Testis (tissue), 3 donors: ENCODE measurements around the gene SLC35B2. TPM values are rescaled to one million over a fixed set of nuclear protein-coding genes. Genes with fewer than 3 reads are reported as not detected.

Source experiments
- DNase-seq: peaks from one replicate; pipeline ENCODE4 v3.0.0-alpha.2; 2019
- H3K27ac ChIP-seq, 2 donors: fragments of 200-600 bp; sonication (generic); one replicate each; pipeline ENCODE4 v1.5.1; 2019
- H3K27me3 ChIP-seq: fragments of 200-600 bp; sonication (generic); one replicate; pipeline ENCODE4 v1.5.1; 2019
- H3K36me3 ChIP-seq: fragments of 200-600 bp; sonication (generic); one replicate; pipeline ENCODE4 v1.5.1; 2017; ENCODE audit warnings: low read depth; ENCODE audit errors: missing control alignments
- H3K4me1 ChIP-seq: fragments of 200-600 bp; sonication (generic); one replicate; pipeline ENCODE4 v1.5.1; 2019
- H3K4me3 ChIP-seq, 2 donors: fragments of 200-600 bp; sonication (generic); one replicate each; pipeline ENCODE4 v1.5.1; 2017 to 2019
- H3K9me3 ChIP-seq: fragments of 200-600 bp; sonication (generic); one replicate; pipeline ENCODE4 v1.5.1; 2017
- POLR2A ChIP-seq: fragments of 450-650 bp; IDR thresholded peaks from one replicate; pipeline ENCODE4 v1.6.1; 2017; ENCODE audit warnings: antibody characterized with exemption, mild to moderate bottlenecking, moderate library complexity
- WGBS, 2 donors: methylation state at CpG; one replicate each; pipeline ENCODE4 v1.1.5; 2018; 5-methylcytosine and 5-hydroxymethylcytosine counted together
- intact Hi-C: fragments of 100-400 bp; cut with DNase I; formaldehyde crosslinking; loops from one replicate; pipeline ENCODE4 v1.15.1; 2023; ENCODE audit warnings: low total_unique reads
- polyA plus RNA-seq: library from polyadenylated mRNA; stranded (reverse); fragments of 350-450 nt; fragmentation: Illumina TruSeq; extraction: RNeasy Lipid Tissue Mini Kit (QIAGEN cat#74804); gene quantifications from one replicate; pipeline ENCODE4 v1.2.3, GENCODE V29; 2014; ENCODE audit warnings: low read depth, low replicate concordance; ENCODE audit not compliant: insufficient read depth
- total RNA-seq, 2 donors: library from RNA; depleted of rRNA; stranded (reverse); fragments of >200 nt; gene quantifications; one replicate each; pipeline ENCODE4 v1.2.3, GENCODE V29; 2016
- TF ChIP-seq, protein P1 (sequence below), 3 experiments: fragments of 450-650 bp in 2 of 3; fragments of 200-600 bp in 1 of 3; sonication (generic) in 1 of 3; IDR thresholded peaks; one replicate each; pipeline ENCODE4 v1.5.1; 2016 to 2019; ENCODE audit warnings: antibody characterized with exemption in 3 of 3, mild to moderate bottlenecking in 2 of 3, moderate library complexity in 1 of 3

Gene SLC35B2
- total and polyA plus RNA-seq, 3 donors from 2014 or later: 32.1 to 49.8 (median 42.4) TPM

GRCh38 chr6:44267252-44267651 is 9.9 kb upstream of the SLC35B2 start:
- Histone ChIP-seq H3K27me3 (no peaks in the 10 kb centered on the region), H3K9me3 (no peaks in the 10 kb centered on the region), H3K4me3 (no peak overlapping the region), H3K27ac (no peak overlapping the region), H3K4me1 (peaks cover 23% of the 10 kb centered on the region), H3K36me3 (no peaks in the 10 kb centered on the region)
- intact Hi-C loops: loop anchor here (10.0 kb wide), 1 partner anchor 188 kb away; no protein-coding TSS in a partner anchor
- TF ChIP-seq, protein P1, sequence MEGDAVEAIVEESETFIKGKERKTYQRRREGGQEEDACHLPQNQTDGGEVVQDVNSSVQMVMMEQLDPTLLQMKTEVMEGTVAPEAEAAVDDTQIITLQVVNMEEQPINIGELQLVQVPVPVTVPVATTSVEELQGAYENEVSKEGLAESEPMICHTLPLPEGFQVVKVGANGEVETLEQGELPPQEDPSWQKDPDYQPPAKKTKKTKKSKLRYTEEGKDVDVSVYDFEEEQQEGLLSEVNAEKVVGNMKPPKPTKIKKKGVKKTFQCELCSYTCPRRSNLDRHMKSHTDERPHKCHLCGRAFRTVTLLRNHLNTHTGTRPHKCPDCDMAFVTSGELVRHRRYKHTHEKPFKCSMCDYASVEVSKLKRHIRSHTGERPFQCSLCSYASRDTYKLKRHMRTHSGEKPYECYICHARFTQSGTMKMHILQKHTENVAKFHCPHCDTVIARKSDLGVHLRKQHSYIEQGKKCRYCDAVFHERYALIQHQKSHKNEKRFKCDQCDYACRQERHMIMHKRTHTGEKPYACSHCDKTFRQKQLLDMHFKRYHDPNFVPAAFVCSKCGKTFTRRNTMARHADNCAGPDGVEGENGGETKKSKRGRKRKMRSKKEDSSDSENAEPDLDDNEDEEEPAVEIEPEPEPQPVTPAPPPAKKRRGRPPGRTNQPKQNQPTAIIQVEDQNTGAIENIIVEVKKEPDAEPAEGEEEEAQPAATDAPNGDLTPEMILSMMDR (IDR thresholded peaks at IDR 0.05): no peak
- TF ChIP-seq POLR2A: no peak
- no peak for DNase-seq
- WGBS, 2 donors: 68 to 71% methylated on average over 10 of the region's 10 CpGs

DNA sequence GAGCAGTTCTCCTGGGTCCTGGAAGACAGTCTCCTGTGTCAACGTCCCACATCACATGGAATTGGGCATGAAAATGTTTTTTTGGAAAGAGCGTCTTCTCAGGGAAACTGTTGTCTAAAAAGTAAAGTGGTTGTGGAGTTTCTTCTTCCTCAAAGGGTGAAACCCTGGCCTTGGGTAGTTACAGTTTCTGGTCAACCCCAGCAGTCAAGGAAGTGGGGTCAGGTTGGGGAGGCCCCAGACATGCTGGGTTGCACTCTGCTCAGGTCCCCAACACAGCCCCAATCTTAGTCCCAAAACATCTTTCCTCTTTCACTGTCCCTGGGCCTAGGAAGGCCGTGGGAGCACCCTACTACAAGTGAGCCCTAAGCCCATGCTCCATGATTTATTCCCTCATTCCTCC is 9.0 kb upstream of the SLC35B2 start:
- Histone ChIP-seq H3K4me1 (peaks cover 23% of the 10 kb centered on the region), H3K9me3 (no peaks in the 10 kb centered on the region), H3K4me3 (no peak overlapping the region), H3K27me3 (no peaks in the 10 kb centered on the region), H3K27ac (no peak overlapping the region), H3K36me3 (no peaks in the 10 kb centered on the region)
- DNase-seq: no peak
- 66 to 75% methylated on average over 3 of the region's 3 CpGs for WGBS, 2 donors
- TF ChIP-seq POLR2A: no peak
- TF ChIP-seq, protein P1 (IDR thresholded peaks at IDR 0.05): no peak
- intact Hi-C loops: loop anchor here (10.0 kb wide), 1 partner anchor 188 kb away; no protein-coding TSS in a partner anchor

GRCh38 chr6:44265722-44266233 is 8.4 kb upstream of the SLC35B2 start:
- H3K27ac ChIP-seq: peak overlapping the region in 1 of 2 donors; percentile 77
- peak overlapping the region; percentile 85 to 87 for H3K4me3 ChIP-seq
- 47 to 58% methylated on average over 17 of the region's 17 CpGs for WGBS, 2 donors
- no peaks in the 10 kb centered on the region for H3K9me3 ChIP-seq
- no peaks in the 10 kb centered on the region for H3K36me3 ChIP-seq
- no peaks in the 10 kb centered on the region for H3K27me3 ChIP-seq
- DNase-seq: no peak
- intact Hi-C loops: loop anchor here (10.0 kb wide), 1 partner anchor 189 kb away; no protein-coding TSS in a partner anchor
- no peak for TF ChIP-seq POLR2A
- TF ChIP-seq, protein P1 (IDR thresholded peaks at IDR 0.05): no peak
- H3K4me1 ChIP-seq: peaks cover 23% of the 10 kb centered on the region

DNA sequence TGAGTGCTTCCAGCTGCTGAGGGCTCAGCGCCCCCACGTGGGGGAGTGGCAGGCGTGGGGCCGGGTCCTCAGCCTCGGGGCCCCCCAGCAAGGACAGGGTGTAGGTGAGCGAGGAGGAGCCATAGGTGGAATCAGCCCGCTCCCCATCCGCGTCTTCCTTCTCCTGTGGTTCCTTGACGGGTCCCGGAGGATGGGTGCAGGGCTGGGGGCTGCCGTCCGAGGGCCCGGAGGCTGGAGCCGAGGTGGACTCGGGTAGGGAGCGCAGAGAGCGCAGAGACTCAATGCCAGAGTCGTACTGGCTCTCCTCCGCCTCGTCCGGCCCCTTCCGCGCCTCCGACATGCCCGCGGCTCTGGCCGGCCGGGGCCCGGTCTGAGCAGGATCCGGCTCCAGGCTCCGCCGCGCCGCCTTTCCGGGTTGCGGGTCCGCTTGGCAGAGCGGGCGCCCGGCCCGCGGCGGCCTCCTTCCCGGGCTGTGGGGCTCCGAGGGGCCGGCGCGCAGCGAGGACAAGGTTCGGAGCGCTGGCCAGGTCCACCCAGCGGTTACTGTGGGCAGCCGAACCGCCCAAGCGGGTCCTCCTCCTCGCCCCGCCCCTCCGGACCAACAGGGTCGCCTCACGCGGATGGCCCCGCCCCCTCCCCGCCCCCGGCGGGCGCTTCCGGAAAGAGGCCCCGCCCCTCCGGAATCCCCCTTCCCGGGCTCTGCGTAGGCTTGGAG is 7.8 kb upstream of the SLC35B2 start, which contains the start of gene NFKBIE:
TSS of gene NFKBIE (minus strand) at position 545 of the 715 bp plus-strand sequence. CDS start at position 340, 205 bp downstream.
- WGBS, 2 donors: 0 to 1% methylated on average over 14 to 50 of the region's 72 CpGs

More for the DNA sequence above, 7.8 kb upstream of the SLC35B2 start, which contains the start of gene NFKBIE:
- Histone ChIP-seq H3K27me3 (no peaks in the 10 kb centered on the region), H3K36me3 (no peaks in the 10 kb centered on the region), H3K4me3 (peak within 1 kb of the TSS; percentile 85 to 87), H3K9me3 (no peaks in the 10 kb centered on the region), H3K27ac (peak within 1 kb of the TSS; percentile 77 to 87), H3K4me1 (peaks cover 23% of the 10 kb centered on the region)
- intact Hi-C loops: loop anchor here (10.0 kb wide), 1 partner anchor 190 kb away; no protein-coding TSS in a partner anchor
- TF ChIP-seq, protein P1 (IDR thresholded peaks at IDR 0.05): peak in 1 of 3 experiments; percentile 25
- TF ChIP-seq POLR2A: no peak
- peak; percentile 98 for DNase-seq
